OCI-LY7 (cell line): ENCODE measurements around the gene KCTD10. TPM values are rescaled to one million over a fixed set of nuclear protein-coding genes. Genes with fewer than 3 reads are reported as not detected.

Source experiments
- BruUV-seq: library from RNA; stranded (reverse); fragments of 400-500 nt; replicated peaks from 2 replicates; lab custom pipeline; 2021; lab: Mats Ljungman, UMichigan
- CTCF ChIA-PET: fragments of 300-600 bp; sonication (Branson Sonifier 250); formaldehyde crosslinking; loops from one replicate; lab custom pipeline; 2022; ENCODE audit warnings: antibody characterized with exemption; ENCODE audit not compliant: unreplicated experiment; lab: Charles Lee
- POLR2A ChIA-PET: fragments of 300-600 bp; sonication (Branson Sonifier 250); formaldehyde crosslinking; loops from one replicate; lab custom pipeline; 2022; ENCODE audit warnings: antibody characterized with exemption; lab: Charles Lee
- DNase-seq: peaks from one replicate; pipeline ENCODE4 v3.0.0-alpha.2; 2015; ENCODE audit warnings: low spot score
- H2AFZ ChIP-seq: fragments of 200-600 bp; sonication (generic), shearing (Covaris generic); 2 replicates; pipeline ENCODE4 v1.6.1; 2014; ENCODE audit warnings: mild to moderate bottlenecking, antibody characterized with exemption, low read length, moderate library complexity
- H3K27ac ChIP-seq: fragments of 200-600 bp; sonication (generic); 2 replicates; pipeline ENCODE4 v1.5.1; 2014; ENCODE audit warnings: mixed run types, low read depth, mild to moderate bottlenecking, moderate library complexity, low read length, inconsistent platforms; ENCODE audit not compliant: poor library complexity, severe bottlenecking
- H3K36me3 ChIP-seq: fragments of 200-600 bp; sonication (generic); 2 replicates; pipeline ENCODE4 v1.6.1; 2014; ENCODE audit warnings: mild to moderate bottlenecking, antibody characterized with exemption, low read length, moderate library complexity, mixed read lengths; ENCODE audit not compliant: insufficient read depth
- H3K4me1 ChIP-seq: fragments of 200-600 bp; sonication (generic); 2 replicates; pipeline ENCODE4 v1.5.1; 2014; ENCODE audit warnings: mild to moderate bottlenecking, low read length; ENCODE audit not compliant: insufficient read depth, poor library complexity, severe bottlenecking
- H3K4me2 ChIP-seq: fragments of 200-600 bp; sonication (generic); 2 replicates; pipeline ENCODE4 v1.6.1; 2014; ENCODE audit warnings: mild to moderate bottlenecking, low read length
- H3K4me3 ChIP-seq: fragments of 200-600 bp; sonication (generic); 2 replicates; pipeline ENCODE4 v1.5.1; 2014; ENCODE audit warnings: mild to moderate bottlenecking, low read depth, low read length; ENCODE audit not compliant: poor library complexity, severe bottlenecking
- H3K79me2 ChIP-seq: fragments of 200-600 bp; sonication (generic); 2 replicates; pipeline ENCODE4 v1.6.1; 2016; ENCODE audit warnings: low read depth, mild to moderate bottlenecking, low read length, moderate library complexity, mixed read lengths; ENCODE audit not compliant: insufficient read depth
- H3K9me2 ChIP-seq: fragments of 200-600 bp; sonication (generic); 2 replicates; pipeline ENCODE4 v1.6.1; 2016; ENCODE audit warnings: mild to moderate bottlenecking, low read length, mixed read lengths; ENCODE audit not compliant: insufficient read depth
- H3K9me3 ChIP-seq: fragments of 200-600 bp; sonication (generic); 2 replicates; pipeline ENCODE4 v1.6.1; 2014; ENCODE audit warnings: mild to moderate bottlenecking, mixed run types, low read length, mixed read lengths
- H4K20me1 ChIP-seq: fragments of 200-600 bp; sonication (generic); 2 replicates; pipeline ENCODE4 v1.6.1; 2014; ENCODE audit warnings: mild to moderate bottlenecking, antibody characterized with exemption, low read length, moderate library complexity, mixed read lengths; ENCODE audit not compliant: insufficient read depth
- CTCF ChIP-seq: fragments of 200-600 bp; sonication (generic); conservative IDR thresholded peaks from 2 replicates; pipeline ENCODE4 v1.5.1; 2014; ENCODE audit warnings: mild to moderate bottlenecking, antibody characterized with exemption, low read length, moderate library complexity, mixed read lengths
- EZH2phosphoT487 ChIP-seq: fragments of 200-600 bp; sonication (generic); IDR thresholded peaks from 2 replicates; pipeline ENCODE4 v1.6.1; 2018; ENCODE audit warnings: low read depth, borderline replicate concordance, mild to moderate bottlenecking, mixed run types, antibody characterized with exemption, low read length, moderate library complexity, mixed read lengths
- intact Hi-C: fragments of 100-400 bp; cut with micrococcal nuclease; formaldehyde crosslinking; loops from one replicate; pipeline ENCODE4 v1.10.0; 2022; ENCODE audit not compliant: unreplicated experiment
- total RNA-seq, 2 experiments: library from RNA; depleted of rRNA in 1 of 2; stranded (reverse); fragments of >200 nt in 1 of 2; shearing (Covaris generic) in 1 of 2; gene quantifications; 2 replicates each; pipeline ENCODE4 v1.2.3, GENCODE V29; 2014 to 2022

KCTD10 gene
- total RNA-seq, 2 experiments from 2014 or later = 28.1 to 45.7 TPM

DNA sequence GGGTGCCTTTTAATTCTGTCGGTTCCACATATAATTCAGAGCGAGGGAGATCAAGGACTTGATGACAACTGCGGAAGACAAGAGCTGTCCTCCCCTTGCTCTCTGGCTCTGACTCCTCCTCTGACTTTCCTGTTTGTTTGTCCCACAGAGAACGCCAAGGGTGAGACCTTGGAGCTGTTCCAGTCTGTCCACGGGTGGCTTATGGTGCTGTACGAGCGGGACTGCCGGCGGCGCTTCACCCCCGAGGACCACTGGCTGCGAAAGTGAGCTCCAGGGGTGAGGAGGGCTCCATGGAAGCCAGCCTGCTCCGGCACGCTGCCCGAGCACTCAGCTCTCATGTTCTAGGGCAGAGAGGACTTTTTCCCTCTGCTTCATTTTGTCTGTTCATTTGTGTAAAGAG lies 33.1 kb upstream of the KCTD10 start:
- TF ChIP-seq EZH2phosphoT487 = no peak
- TF ChIP-seq CTCF = no peak
- Histone ChIP-seq H3K4me1 (no peaks in the 10 kb centered on the region), H3K27ac (no peak overlapping the region), H2AFZ (no peak overlapping the region), H3K4me2 (no peak overlapping the region), H3K36me3 (peaks cover 70% of the 10 kb centered on the region), H3K4me3 (no peak overlapping the region), H3K9me3 (no peaks in the 10 kb centered on the region), H4K20me1 (no peaks in the 10 kb centered on the region), H3K79me2 (no peaks in the 10 kb centered on the region), H3K9me2 (no peaks in the 10 kb centered on the region)
- ChIA-PET CTCF (interaction anchor here (0.8 kb wide), 1 partner anchor 9 kb away, joined by 3 read pairs; no protein-coding TSS in a partner anchor), POLR2A (no interaction called here)
- DNase-seq = no peak
- BruUV-seq = no TSS peak
- intact Hi-C loops = no loop called here

GRCh38 chr12:109504068-109504467 lies 27.0 kb upstream of the KCTD10 start:
- Histone ChIP-seq H3K9me3 (no peaks in the 10 kb centered on the region), H3K4me1 (no peaks in the 10 kb centered on the region), H3K4me2 (no peak overlapping the region), H3K79me2 (no peaks in the 10 kb centered on the region), H3K36me3 (peaks cover 85% of the 10 kb centered on the region), H2AFZ (no peak overlapping the region), H3K27ac (no peak overlapping the region), H3K4me3 (no peak overlapping the region), H4K20me1 (no peaks in the 10 kb centered on the region), H3K9me2 (no peaks in the 10 kb centered on the region)
- TF ChIP-seq EZH2phosphoT487 = no peak
- TF ChIP-seq CTCF = no peak
- BruUV-seq = no TSS peak
- ChIA-PET POLR2A (no interaction called here), CTCF (interaction anchor here (0.5 kb wide), 1 partner anchor 14 kb away, joined by 3 read pairs; no protein-coding TSS in a partner anchor)
- intact Hi-C loops = no loop called here
- DNase-seq = no peak

- H3K36me3 ChIP-seq = peaks cover 86% of the 10 kb centered on the region
- no peak overlapping the region for H2AFZ ChIP-seq
- H3K4me2 ChIP-seq = no peak overlapping the region
- intact Hi-C loops = no loop called here
- no peaks in the 10 kb centered on the region for H3K79me2 ChIP-seq
- ChIA-PET CTCF (no interaction called here), POLR2A (no interaction called here)
- H4K20me1 ChIP-seq = no peaks in the 10 kb centered on the region
- no peaks in the 10 kb centered on the region for H3K9me2 ChIP-seq
- BruUV-seq = no TSS peak
- TF ChIP-seq EZH2phosphoT487 (no peak), CTCF (no peak)
- no peak overlapping the region for H3K4me3 ChIP-seq
- no peaks in the 10 kb centered on the region for H3K9me3 ChIP-seq
- no peaks in the 10 kb centered on the region for H3K4me1 ChIP-seq
- no peak for DNase-seq
- no peak overlapping the region for H3K27ac ChIP-seq
These were observed 26.5 kb upstream of the KCTD10 start for GRCh38 chr12:109503611-109504010.
